CD4-positive, CD25-positive, alpha-beta regulatory T cell (primary cell): ENCODE results near the gene CPED1. TPM values are rescaled to one million over a fixed set of nuclear protein-coding genes. Genes with fewer than 3 reads are reported as not detected.
A peak's percentile ranks its signal among the peaks of the same experiment; 100 is the strongest.

Source experiments
- ATAC-seq, 2 donors: fragments of 150-1000 bp; cut with Tn5 transposase; one replicate each; pipeline ENCODE4 v1.10.0; 2021; ENCODE audit warnings: low read depth in 2 of 2, moderate number of reproducible peaks in 2 of 2, moderate library complexity in 1 of 2
- DNase-seq, 3 donors: peaks; one replicate each; pipeline versions ENCODE4 v3.0.0 to v3.0.0-alpha.2; 2012 to 2022; ENCODE audit warnings: mixed read lengths in 1 of 3
- H3K27ac ChIP-seq: one replicate; pipeline ENCODE4 v1.7.0; 2013; ENCODE audit warnings: mild to moderate bottlenecking, low read length; ENCODE audit not compliant: insufficient read depth, poor library complexity, severe bottlenecking
- H3K27me3 ChIP-seq: one replicate; pipeline ENCODE4 v1.7.0; 2013; ENCODE audit warnings: low read length; ENCODE audit not compliant: control insufficient read depth, insufficient read depth
- H3K36me3 ChIP-seq: one replicate; pipeline ENCODE4 v1.7.0; 2013; ENCODE audit warnings: mild to moderate bottlenecking, low read length, moderate library complexity; ENCODE audit not compliant: control insufficient read depth, insufficient read depth
- H3K4me1 ChIP-seq: 2 replicates; pipeline ENCODE4 v1.7.0; 2013; ENCODE audit warnings: mild to moderate bottlenecking, low read length; ENCODE audit not compliant: insufficient read depth, control insufficient read depth, poor library complexity, severe bottlenecking
- H3K4me3 ChIP-seq: one replicate; pipeline ENCODE4 v1.7.0; 2013; ENCODE audit warnings: low read depth, mild to moderate bottlenecking, low read length, moderate library complexity
- H3K9me3 ChIP-seq, 2 experiments: 1 replicate in 1 of 2; 2 replicates in 1 of 2; pipeline ENCODE4 v1.7.0; 2013; ENCODE audit warnings: low read length in 2 of 2, mild to moderate bottlenecking in 1 of 2, moderate library complexity in 1 of 2; ENCODE audit not compliant: control insufficient read depth in 2 of 2
- H3K27ac Mint-ChIP-seq, 3 donors: one replicate each; pipeline ENCODE4 v1.8.0; 2020 to 2022; ENCODE audit warnings: mild to moderate bottlenecking in 3 of 3, mixed read lengths in 3 of 3, moderate library complexity in 2 of 3
- H3K27me3 Mint-ChIP-seq: one replicate; pipeline ENCODE4 v1.8.0; 2022; ENCODE audit warnings: mild to moderate bottlenecking, mixed read lengths
- H3K36me3 Mint-ChIP-seq: one replicate; pipeline ENCODE4 v1.8.0; 2020; ENCODE audit warnings: mixed read lengths
- H3K4me1 Mint-ChIP-seq, 4 donors: one replicate each; pipeline ENCODE4 v1.8.0; 2020 to 2022; ENCODE audit warnings: mixed read lengths in 4 of 4, mild to moderate bottlenecking in 1 of 4
- H3K4me3 Mint-ChIP-seq, 4 donors: one replicate each; pipeline ENCODE4 v1.8.0; 2020 to 2022; ENCODE audit warnings: mild to moderate bottlenecking in 4 of 4, mixed read lengths in 4 of 4, moderate library complexity in 3 of 4
- H3K9me3 Mint-ChIP-seq, 7 donors: one replicate each; pipeline ENCODE4 v1.8.0; 2020 to 2022; ENCODE audit warnings: mixed read lengths in 7 of 7, mild to moderate bottlenecking in 3 of 7, moderate library complexity in 2 of 7
- polyA plus RNA-seq, 4 donors: library from polyadenylated mRNA; unstranded; fragments of 300-500 nt; fragmentation: Illumina TruSeq; gene quantifications; one replicate each; pipeline ENCODE4 v1.2.3, GENCODE V29; 2021
- total RNA-seq: library from RNA; stranded (reverse); gene quantifications from one replicate; pipeline ENCODE4 v1.2.3, GENCODE V29; 2022

CPED1 gene
- total and polyA plus RNA-seq, 5 donors from 2014 or later = 0.17 to 0.24 TPM; not detected in 3

GRCh38 chr7:121157341-121157751 lies 168.8 kb downstream of the CPED1 start:
- ATAC-seq = no peak
- H3K27me3 ChIP-seq = no peaks in the 10 kb centered on the region
- no peaks in the 10 kb centered on the region for H3K9me3 ChIP-seq
- DNase-seq = no peak
- H3K27ac ChIP-seq = no peak overlapping the region
- peaks cover 0 to 2% (median 0%) of the 10 kb centered on the region in 7 donors for H3K9me3 Mint-ChIP-seq
- no peaks in the 10 kb centered on the region for H3K27me3 Mint-ChIP-seq
- H3K4me3 Mint-ChIP-seq = no peak overlapping the region
- no peaks in the 10 kb centered on the region for H3K36me3 ChIP-seq
- H3K4me3 ChIP-seq = no peak overlapping the region
- H3K36me3 Mint-ChIP-seq = no peaks in the 10 kb centered on the region
- no peak overlapping the region for H3K27ac Mint-ChIP-seq
- no peaks in the 10 kb centered on the region for H3K4me1 ChIP-seq
- H3K4me1 Mint-ChIP-seq = no peaks in the 10 kb centered on the region

GRCh38 chr7:121157885-121158590 lies 169.5 kb downstream of the CPED1 start:
- DNase-seq = no peak
- Mint-ChIP-seq H3K9me3 (peaks cover 0 to 2% (median 0%) of the 10 kb centered on the region in 7 donors), H3K36me3 (no peaks in the 10 kb centered on the region), H3K27ac (no peak overlapping the region), H3K4me3 (no peak overlapping the region), H3K27me3 (no peaks in the 10 kb centered on the region), H3K4me1 (no peaks in the 10 kb centered on the region)
- Histone ChIP-seq H3K36me3 (no peaks in the 10 kb centered on the region), H3K27ac (no peak overlapping the region), H3K9me3 (no peaks in the 10 kb centered on the region), H3K27me3 (no peaks in the 10 kb centered on the region), H3K4me1 (no peaks in the 10 kb centered on the region), H3K4me3 (no peak overlapping the region)
- no peak for ATAC-seq

DNA sequence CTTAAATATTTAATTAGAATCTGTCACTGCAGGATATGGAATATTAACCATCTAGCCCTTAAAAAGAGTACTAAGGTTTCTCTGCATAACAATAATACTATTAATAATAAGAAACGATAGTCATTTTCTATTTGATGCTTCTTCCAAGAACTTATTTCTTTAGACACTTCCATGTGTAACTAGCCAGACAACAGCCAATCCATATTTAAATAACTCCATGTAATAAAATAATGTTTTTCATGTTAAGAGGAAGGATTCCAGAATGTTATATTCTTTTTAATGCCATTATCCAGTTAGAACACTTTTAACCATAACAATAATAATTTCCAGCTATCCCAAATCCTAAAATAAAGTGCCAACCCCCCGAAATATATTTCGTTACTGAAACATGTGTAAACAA lies 170.2 kb downstream of the CPED1 start:
- Mint-ChIP-seq H3K4me1 (no peaks in the 10 kb centered on the region), H3K27ac (no peak overlapping the region), H3K4me3 (no peak overlapping the region), H3K27me3 (no peaks in the 10 kb centered on the region), H3K9me3 (peaks cover 0 to 2% (median 0%) of the 10 kb centered on the region in 7 donors), H3K36me3 (no peaks in the 10 kb centered on the region)
- ATAC-seq (no peak), DNase-seq (no peak)
- H3K4me1 ChIP-seq = no peaks in the 10 kb centered on the region
- H3K36me3 ChIP-seq = no peaks in the 10 kb centered on the region
- no peaks in the 10 kb centered on the region for H3K9me3 ChIP-seq
- no peaks in the 10 kb centered on the region for H3K27me3 ChIP-seq
- no peak overlapping the region for H3K4me3 ChIP-seq
- no peak overlapping the region for H3K27ac ChIP-seq

DNA sequence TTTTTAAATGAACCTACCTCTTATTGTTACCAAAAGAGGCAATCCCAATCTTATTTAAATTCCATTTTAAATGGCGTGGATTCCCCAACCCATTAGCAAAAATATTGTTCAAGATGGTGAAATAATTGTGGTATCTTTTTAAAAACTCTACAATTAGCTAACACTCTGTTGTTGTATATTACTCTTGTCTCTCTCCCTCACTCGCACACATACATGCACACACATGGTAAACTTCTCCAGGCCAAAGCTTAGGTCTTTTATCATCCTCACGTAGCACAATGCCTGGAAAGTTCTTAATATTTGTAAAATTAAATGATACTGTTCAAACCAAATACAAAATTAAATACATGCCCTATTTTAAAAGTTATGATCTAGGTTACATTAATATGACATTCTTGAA lies 171.0 kb downstream of the CPED1 start:
- Mint-ChIP-seq H3K4me3 (no peak overlapping the region), H3K4me1 (no peaks in the 10 kb centered on the region), H3K27ac (no peak overlapping the region), H3K36me3 (no peaks in the 10 kb centered on the region), H3K9me3 (peaks cover 0 to 2% (median 0%) of the 10 kb centered on the region in 7 donors), H3K27me3 (no peaks in the 10 kb centered on the region)
- ATAC-seq (no peak), DNase-seq (no peak)
- H3K27ac ChIP-seq = no peak overlapping the region
- H3K4me1 ChIP-seq = no peaks in the 10 kb centered on the region
- no peak overlapping the region for H3K4me3 ChIP-seq
- no peaks in the 10 kb centered on the region for H3K36me3 ChIP-seq
- H3K27me3 ChIP-seq = no peaks in the 10 kb centered on the region
- no peaks in the 10 kb centered on the region for H3K9me3 ChIP-seq

DNA sequence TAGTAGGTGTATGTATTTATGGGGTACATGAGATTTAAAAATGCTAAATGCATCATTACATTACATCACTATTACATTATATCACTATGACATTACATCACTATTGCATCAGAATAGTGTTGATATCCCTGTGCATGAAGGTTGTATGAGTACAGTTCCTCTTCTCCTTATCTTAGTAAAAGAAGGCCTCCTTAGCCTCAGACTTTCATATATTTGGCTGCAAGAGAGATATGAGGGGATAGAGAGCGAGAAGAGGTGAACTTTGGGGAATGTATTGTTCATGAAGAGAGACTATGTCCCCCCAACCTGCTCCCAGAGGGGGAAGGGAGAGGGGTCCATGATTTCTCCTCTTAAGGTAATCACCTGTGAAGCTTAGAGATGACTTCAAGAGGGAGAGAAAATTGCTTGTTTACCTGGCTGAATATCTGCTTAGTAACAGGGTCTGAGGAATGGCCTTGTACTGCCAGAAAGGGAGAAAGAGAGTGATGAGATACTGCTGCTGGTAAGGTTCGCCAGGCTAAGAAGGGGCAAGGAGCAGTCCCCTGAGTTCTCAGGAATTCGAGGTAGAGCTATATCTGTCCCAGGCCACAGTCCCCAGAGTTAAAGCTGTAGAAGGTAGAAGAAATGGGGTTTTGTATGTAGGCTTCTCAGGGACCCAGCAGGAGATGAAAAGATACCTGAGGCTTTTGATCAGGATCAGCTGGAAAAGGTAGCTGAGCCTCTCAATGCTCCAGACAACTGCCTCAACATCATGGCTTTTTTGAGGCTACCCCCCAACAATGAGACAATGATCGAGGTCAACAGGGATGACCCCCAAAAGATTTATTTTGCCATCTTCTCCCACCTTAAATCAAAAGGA lies 171.9 kb downstream of the CPED1 start:
- H3K9me3 ChIP-seq = no peaks in the 10 kb centered on the region
- H3K27ac ChIP-seq = no peak overlapping the region
- DNase-seq (no peak), ATAC-seq (no peak)
- no peaks in the 10 kb centered on the region for H3K27me3 ChIP-seq
- no peaks in the 10 kb centered on the region for H3K36me3 ChIP-seq
- H3K9me3 Mint-ChIP-seq = peaks cover 0 to 2% (median 0%) of the 10 kb centered on the region in 7 donors
- no peak overlapping the region for H3K4me3 ChIP-seq
- no peaks in the 10 kb centered on the region for H3K36me3 Mint-ChIP-seq
- H3K4me1 ChIP-seq = no peaks in the 10 kb centered on the region
- peak overlapping the region in 1 of 3 donors; percentile 42 for H3K27ac Mint-ChIP-seq
- H3K4me1 Mint-ChIP-seq = no peaks in the 10 kb centered on the region
- no peak overlapping the region for H3K4me3 Mint-ChIP-seq
- H3K27me3 Mint-ChIP-seq = no peaks in the 10 kb centered on the region

GRCh38 chr7:121163699-121164098 lies 175.2 kb downstream of the CPED1 start:
- Histone ChIP-seq H3K4me1 (no peaks in the 10 kb centered on the region), H3K4me3 (no peak overlapping the region), H3K9me3 (no peaks in the 10 kb centered on the region), H3K27ac (no peak overlapping the region), H3K27me3 (no peaks in the 10 kb centered on the region), H3K36me3 (no peaks in the 10 kb centered on the region)
- Mint-ChIP-seq H3K4me3 (no peak overlapping the region), H3K36me3 (no peaks in the 10 kb centered on the region), H3K27ac (no peak overlapping the region), H3K9me3 (peaks cover 0 to 1% (median 0%) of the 10 kb centered on the region in 7 donors), H3K27me3 (no peaks in the 10 kb centered on the region), H3K4me1 (no peaks in the 10 kb centered on the region)
- ATAC-seq (no peak), DNase-seq (no peak)

DNA sequence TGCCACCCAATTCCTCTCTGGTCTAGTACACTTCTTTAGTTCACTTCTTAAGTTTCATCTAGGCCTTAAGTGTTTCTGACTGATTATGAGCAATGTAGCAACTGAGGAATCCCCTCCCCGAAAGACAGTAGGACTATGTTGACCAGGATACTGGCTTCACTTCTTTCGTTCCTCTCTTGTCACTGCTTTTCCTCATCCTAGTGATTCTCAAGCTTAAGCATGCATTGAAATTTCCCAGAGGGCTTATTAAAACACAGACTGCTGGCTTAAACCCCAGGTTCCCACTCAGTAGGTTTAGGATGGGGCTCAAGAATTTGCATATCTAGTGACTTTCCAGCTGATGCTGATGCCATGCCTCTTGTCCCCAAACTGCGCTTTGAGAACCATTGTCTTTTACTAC lies 175.7 kb downstream of the CPED1 start:
- Mint-ChIP-seq H3K4me3 (no peak overlapping the region), H3K27ac (no peak overlapping the region), H3K36me3 (no peaks in the 10 kb centered on the region), H3K4me1 (no peaks in the 10 kb centered on the region), H3K27me3 (no peaks in the 10 kb centered on the region), H3K9me3 (peaks cover 0 to 1% (median 0%) of the 10 kb centered on the region in 7 donors)
- H3K4me3 ChIP-seq = no peak overlapping the region
- no peaks in the 10 kb centered on the region for H3K9me3 ChIP-seq
- H3K27ac ChIP-seq = no peak overlapping the region
- no peaks in the 10 kb centered on the region for H3K27me3 ChIP-seq
- H3K4me1 ChIP-seq = no peaks in the 10 kb centered on the region
- no peak for ATAC-seq
- no peak for DNase-seq
- no peaks in the 10 kb centered on the region for H3K36me3 ChIP-seq
